Transverse colon (tissue), 1 donor: Measurements from ENCODE around the gene KCNJ10.

Experiments
- EP300 ChIP-seq: sonication (generic); formaldehyde crosslinking; IDR thresholded peaks from one replicate; pipeline ENCODE4 v1.6.1; 2017; ENCODE audit warnings: antibody characterized with exemption, low read depth
- POLR2A ChIP-seq: fragments of 450-650 bp; IDR thresholded peaks from one replicate; pipeline ENCODE4 v1.6.1; 2016; ENCODE audit warnings: antibody characterized with exemption, mild to moderate bottlenecking, moderate library complexity

DNA sequence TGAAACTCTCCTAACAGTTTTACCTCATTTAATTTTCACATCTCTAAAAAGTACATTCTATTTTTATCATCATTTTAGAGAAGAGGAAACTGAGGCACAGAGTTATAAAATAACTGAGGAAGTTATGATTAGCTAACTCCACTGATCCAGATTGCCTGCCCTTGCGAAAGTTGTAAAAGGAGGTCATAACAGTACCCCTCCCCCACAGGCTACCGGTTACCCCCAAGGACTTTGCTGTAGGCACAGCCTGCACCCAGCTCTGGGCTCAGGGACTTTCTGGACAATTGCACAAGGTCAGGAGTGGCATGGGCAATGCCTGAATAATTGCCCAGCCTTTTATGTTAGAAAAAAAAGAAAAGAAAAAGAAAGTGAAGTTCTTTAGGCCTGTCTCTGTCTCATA lies 60.9 kb downstream of the KCNJ10 start:
- no peak for TF ChIP-seq EP300
- TF ChIP-seq POLR2A = no peak
